Ascending aorta (tissue), 2 donors: Measurements from ENCODE around the gene ARMC12. TPM values are rescaled to one million over a fixed set of nuclear protein-coding genes. Genes with fewer than 3 reads are reported as not detected.

ENCODE experiments used
- DNase-seq, 2 donors: peaks; one replicate each; pipeline ENCODE4 v3.0.0-alpha.2; 2019; ENCODE audit warnings: low spot score in 2 of 2
- H3K27ac ChIP-seq, 2 donors: fragments of 200-600 bp; sonication (generic); one replicate each; pipeline ENCODE4 v1.5.1; 2016 to 2017; ENCODE audit warnings: mild to moderate bottlenecking in 1 of 2
- H3K27me3 ChIP-seq: fragments of 200-600 bp; sonication (generic); one replicate; pipeline ENCODE4 v1.5.1; 2017
- H3K36me3 ChIP-seq, 2 donors: fragments of 200-600 bp; sonication (generic); one replicate each; pipeline ENCODE4 v1.5.1; 2016
- H3K4me1 ChIP-seq, 2 donors: fragments of 200-600 bp; sonication (generic); one replicate each; pipeline ENCODE4 v1.5.1; 2016 to 2017; ENCODE audit warnings: mild to moderate bottlenecking in 1 of 2
- H3K4me3 ChIP-seq, 2 donors: fragments of 200-600 bp; sonication (generic); one replicate each; pipeline ENCODE4 v1.5.1; 2016 to 2017; ENCODE audit warnings: mild to moderate bottlenecking in 1 of 2
- H3K9me3 ChIP-seq, 2 donors: fragments of 200-600 bp; sonication (generic); one replicate each; pipeline ENCODE4 v1.5.1; 2016
- intact Hi-C: fragments of 100-400 bp; cut with DNase I; formaldehyde crosslinking; loops from one replicate; pipeline ENCODE4 v1.15.1; 2023
- total RNA-seq: library from RNA; depleted of rRNA; stranded (reverse); fragments of >200 nt; gene quantifications from one replicate; pipeline ENCODE4 v1.1.0, GENCODE V29; 2016
- TF ChIP-seq, protein P1 (sequence below), 3 experiments: fragments of 200-600 bp in 2 of 3; fragments of 450-650 bp in 1 of 3; sonication (generic) in 2 of 3; IDR thresholded peaks; one replicate each; pipeline ENCODE4 v1.5.1; 2016 to 2019; ENCODE audit warnings: antibody characterized with exemption in 3 of 3, mild to moderate bottlenecking in 1 of 3, moderate library complexity in 1 of 3

Gene ARMC12
- total RNA-seq, 1 donor from 2014 or later: not detected

GRCh38 chr6:35747877-35748276 lies 11.0 kb downstream of the ARMC12 start:
- Histone ChIP-seq H3K4me3 (no peak overlapping the region), H3K4me1 (no peaks in the 10 kb centered on the region), H3K27ac (no peak overlapping the region), H3K36me3 (no peaks in the 10 kb centered on the region), H3K27me3 (no peaks in the 10 kb centered on the region), H3K9me3 (peaks cover 0 to 4% of the 10 kb centered on the region in 2 donors)
- TF ChIP-seq, protein P1, sequence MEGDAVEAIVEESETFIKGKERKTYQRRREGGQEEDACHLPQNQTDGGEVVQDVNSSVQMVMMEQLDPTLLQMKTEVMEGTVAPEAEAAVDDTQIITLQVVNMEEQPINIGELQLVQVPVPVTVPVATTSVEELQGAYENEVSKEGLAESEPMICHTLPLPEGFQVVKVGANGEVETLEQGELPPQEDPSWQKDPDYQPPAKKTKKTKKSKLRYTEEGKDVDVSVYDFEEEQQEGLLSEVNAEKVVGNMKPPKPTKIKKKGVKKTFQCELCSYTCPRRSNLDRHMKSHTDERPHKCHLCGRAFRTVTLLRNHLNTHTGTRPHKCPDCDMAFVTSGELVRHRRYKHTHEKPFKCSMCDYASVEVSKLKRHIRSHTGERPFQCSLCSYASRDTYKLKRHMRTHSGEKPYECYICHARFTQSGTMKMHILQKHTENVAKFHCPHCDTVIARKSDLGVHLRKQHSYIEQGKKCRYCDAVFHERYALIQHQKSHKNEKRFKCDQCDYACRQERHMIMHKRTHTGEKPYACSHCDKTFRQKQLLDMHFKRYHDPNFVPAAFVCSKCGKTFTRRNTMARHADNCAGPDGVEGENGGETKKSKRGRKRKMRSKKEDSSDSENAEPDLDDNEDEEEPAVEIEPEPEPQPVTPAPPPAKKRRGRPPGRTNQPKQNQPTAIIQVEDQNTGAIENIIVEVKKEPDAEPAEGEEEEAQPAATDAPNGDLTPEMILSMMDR (IDR thresholded peaks at IDR 0.05): no peak
- DNase-seq: no peak
- intact Hi-C loops: no loop called here

GRCh38 chr6:35750557-35750956 lies 13.7 kb downstream of the ARMC12 start:
- Histone ChIP-seq H3K27me3 (no peaks in the 10 kb centered on the region), H3K27ac (no peak overlapping the region), H3K36me3 (no peaks in the 10 kb centered on the region), H3K4me1 (no peaks in the 10 kb centered on the region), H3K9me3 (peaks cover 0 to 4% of the 10 kb centered on the region in 2 donors), H3K4me3 (no peak overlapping the region)
- TF ChIP-seq, protein P1 (IDR thresholded peaks at IDR 0.05): no peak
- DNase-seq: no peak
- intact Hi-C loops: no loop called here

GRCh38 chr6:35751594-35751993 lies 14.8 kb downstream of the ARMC12 start:
- H3K36me3 ChIP-seq: no peaks in the 10 kb centered on the region
- H3K27me3 ChIP-seq: no peaks in the 10 kb centered on the region
- H3K4me1 ChIP-seq: no peaks in the 10 kb centered on the region
- H3K9me3 ChIP-seq: peaks cover 0 to 4% of the 10 kb centered on the region in 2 donors
- H3K27ac ChIP-seq: no peak overlapping the region
- TF ChIP-seq, protein P1 (IDR thresholded peaks at IDR 0.05): no peak
- DNase-seq: no peak
- intact Hi-C loops: no loop called here
- no peak overlapping the region for H3K4me3 ChIP-seq

- intact Hi-C loops: no loop called here
- Histone ChIP-seq H3K4me1 (no peaks in the 10 kb centered on the region), H3K27me3 (no peaks in the 10 kb centered on the region), H3K36me3 (no peaks in the 10 kb centered on the region), H3K4me3 (no peak overlapping the region), H3K27ac (no peak overlapping the region), H3K9me3 (peaks cover 0 to 4% of the 10 kb centered on the region in 2 donors)
- no peak for DNase-seq
- TF ChIP-seq, protein P1 (IDR thresholded peaks at IDR 0.05): no peak
Observed at GRCh38 chr6:35752330-35752729, 15.5 kb downstream of the ARMC12 start.

GRCh38 chr6:35754452-35755277 lies 17.8 kb downstream of the ARMC12 start:
- Histone ChIP-seq H3K27ac (no peak overlapping the region), H3K4me1 (no peaks in the 10 kb centered on the region), H3K9me3 (no peaks in the 10 kb centered on the region), H3K27me3 (no peaks in the 10 kb centered on the region), H3K4me3 (no peak overlapping the region), H3K36me3 (no peaks in the 10 kb centered on the region)
- TF ChIP-seq, protein P1 (IDR thresholded peaks at IDR 0.05): no peak
- intact Hi-C loops: no loop called here
- no peak for DNase-seq
